GM18909 (cell line): Measurements from ENCODE around the gene TMEM156.

Experiments used
- ATAC-seq: cut with Tn5 transposase; IDR thresholded peaks from one replicate; pipeline ENCODE4 v1.9.1; 2021; ENCODE audit warnings: mild to moderate bottlenecking; ENCODE audit not compliant: unreplicated experiment, poor library complexity

TMEM156 gene

GRCh38 chr4:39032218-39033085, at the start of gene TMEM156:
TSS of gene TMEM156 (minus strand) at chr4:39032409. CDS start at chr4:39032313, 96 bp downstream.
- ATAC-seq: peak; percentile 70

GRCh38 chr4:39078829-39079228, 46.6 kb upstream of the TMEM156 start:
- ATAC-seq: no peak

- no peak for ATAC-seq
These were observed 36.7 kb upstream of the TMEM156 start for GRCh38 chr4:39068907-39069306.

GRCh38 chr4:39067451-39067850, 35.2 kb upstream of the TMEM156 start:
- ATAC-seq: no peak

- no peak for ATAC-seq
These were observed 34.8 kb upstream of the TMEM156 start for GRCh38 chr4:39067031-39067430.

- ATAC-seq: no peak
These were observed 34.2 kb upstream of the TMEM156 start for GRCh38 chr4:39066371-39066770.

- no peak for ATAC-seq
These were observed 31.2 kb upstream of the TMEM156 start for GRCh38 chr4:39063430-39063829.

- ATAC-seq: no peak
These were observed 30.5 kb upstream of the TMEM156 start for GRCh38 chr4:39062770-39063097.

GRCh38 chr4:39062094-39062769, 30.0 kb upstream of the TMEM156 start, which contains the start of gene KLHL5:
TSS of gene KLHL5 (plus strand) at chr4:39062232. CDS start at chr4:39062653, 421 bp downstream.
- no peak for ATAC-seq

- ATAC-seq: no peak
These were observed 29.2 kb upstream of the TMEM156 start for GRCh38 chr4:39061457-39061856.

GRCh38 chr4:39056023-39056422, 23.8 kb upstream of the TMEM156 start:
- ATAC-seq: no peak

- no peak for ATAC-seq
These were observed 22.3 kb upstream of the TMEM156 start for GRCh38 chr4:39054497-39054896.

- ATAC-seq: no peak
These were observed 21.8 kb upstream of the TMEM156 start for GRCh38 chr4:39053983-39054382.

- ATAC-seq: no peak
These were observed 19.3 kb upstream of the TMEM156 start for GRCh38 chr4:39051492-39051891.

GRCh38 chr4:39050590-39050989, 18.4 kb upstream of the TMEM156 start:
- no peak for ATAC-seq

- ATAC-seq: no peak
These were observed 16.1 kb upstream of the TMEM156 start for GRCh38 chr4:39048311-39048710.

- no peak for ATAC-seq
These were observed 15.5 kb upstream of the TMEM156 start for GRCh38 chr4:39047681-39048080.

GRCh38 chr4:39046249-39046648, 14.0 kb upstream of the TMEM156 start:
- ATAC-seq: no peak

GRCh38 chr4:39045827-39046221, 13.6 kb upstream of the TMEM156 start:
- ATAC-seq: no peak

GRCh38 chr4:39044956-39045826, 13.0 kb upstream of the TMEM156 start:
- ATAC-seq: peak; percentile 42
